Astrocyte (in vitro differentiated cells and primary cell): ENCODE data around the gene MIB1. TPM values are rescaled to one million over a fixed set of nuclear protein-coding genes. Genes with fewer than 3 reads are reported as not detected.
"Not testable (repeated sequence)": the region's sequence is repeated elsewhere in the genome, so short reads cannot be mapped to it uniquely, and the experiment has no call there.

Source experiments
- DNase-seq: peaks from one replicate; pipeline ENCODE4 v3.0.0-alpha.2; 2010; ENCODE audit warnings: low read depth
- FAIRE-seq: peaks from 2 replicates; lab custom pipeline; 2011; peaks lifted over from hg19 to GRCh38; lab: Jason Lieb, UNC
- H2AFZ ChIP-seq: 2 replicates; pipeline ENCODE4 v1.6.0; 2012; ENCODE audit warnings: low read depth, low read length, inconsistent platforms
- H3K27ac ChIP-seq: 2 replicates; pipeline ENCODE4 v1.5.1; 2011; ENCODE audit warnings: low read depth, low read length, inconsistent platforms
- H3K27me3 ChIP-seq: 2 replicates; pipeline ENCODE4 v1.6.0; 2011; ENCODE audit warnings: low read length, inconsistent platforms; ENCODE audit not compliant: insufficient read depth
- H3K36me3 ChIP-seq: 2 replicates; pipeline ENCODE4 v1.5.1; 2011; ENCODE audit warnings: low read length, inconsistent platforms; ENCODE audit not compliant: insufficient read depth
- H3K4me1 ChIP-seq: 2 replicates; pipeline ENCODE4 v1.5.1; 2011; ENCODE audit warnings: low read length, inconsistent platforms; ENCODE audit not compliant: insufficient read depth
- H3K4me2 ChIP-seq: 2 replicates; pipeline ENCODE4 v1.6.0; 2012; ENCODE audit warnings: low read length, inconsistent platforms
- H3K4me3 ChIP-seq: 2 replicates; pipeline ENCODE4 v1.5.1; 2011; ENCODE audit warnings: low read depth, mild to moderate bottlenecking, low read length, inconsistent platforms; ENCODE audit not compliant: insufficient read depth
- H3K79me2 ChIP-seq: 2 replicates; pipeline ENCODE4 v1.6.0; 2012; ENCODE audit warnings: mild to moderate bottlenecking, low read length, inconsistent platforms; ENCODE audit not compliant: insufficient read depth
- H3K9ac ChIP-seq: 2 replicates; pipeline ENCODE4 v1.6.0; 2012; ENCODE audit warnings: mild to moderate bottlenecking, low read length, inconsistent platforms
- H3K9me3 ChIP-seq: 2 replicates; pipeline ENCODE4 v1.5.1; 2012; ENCODE audit warnings: low read depth, mild to moderate bottlenecking, low read length, inconsistent platforms; ENCODE audit not compliant: insufficient read depth
- H4K20me1 ChIP-seq: 2 replicates; pipeline ENCODE4 v1.6.0; 2012; ENCODE audit warnings: low read length, inconsistent platforms; ENCODE audit not compliant: insufficient read depth
- H3K27ac Mint-ChIP-seq: one replicate; pipeline ENCODE4 v1.8.0; 2021; ENCODE audit warnings: mild to moderate bottlenecking, mixed read lengths; ENCODE audit not compliant: unreplicated experiment
- H3K27me3 Mint-ChIP-seq: one replicate; pipeline ENCODE4 v1.8.0; 2021; ENCODE audit warnings: low read depth, mixed read lengths; ENCODE audit not compliant: unreplicated experiment
- H3K36me3 Mint-ChIP-seq: one replicate; pipeline ENCODE4 v1.8.0; 2021; ENCODE audit warnings: low read depth, mixed read lengths; ENCODE audit not compliant: unreplicated experiment
- H3K4me1 Mint-ChIP-seq: one replicate; pipeline ENCODE4 v1.8.0; 2021; ENCODE audit warnings: low read depth, mixed read lengths; ENCODE audit not compliant: unreplicated experiment
- H3K4me3 Mint-ChIP-seq: one replicate; pipeline ENCODE4 v1.8.0; 2021; ENCODE audit warnings: mild to moderate bottlenecking, moderate library complexity, mixed read lengths; ENCODE audit not compliant: unreplicated experiment
- H3K9me3 Mint-ChIP-seq: one replicate; pipeline ENCODE4 v1.8.0; 2021; ENCODE audit warnings: mild to moderate bottlenecking, mixed read lengths; ENCODE audit not compliant: unreplicated experiment
- EZH2 ChIP-seq: IDR thresholded peaks from 2 replicates; pipeline ENCODE4 v1.6.1; 2012; ENCODE audit warnings: mild to moderate bottlenecking, low read length, inconsistent platforms; ENCODE audit not compliant: insufficient read depth
- total RNA-seq: library from RNA; stranded (reverse); gene quantifications from 2 replicates; pipeline ENCODE4 v1.2.1, GENCODE V29; 2021
- TF ChIP-seq, protein P1 (sequence below): IDR thresholded peaks from 2 replicates; pipeline ENCODE4 v1.5.1; 2011; ENCODE audit warnings: low read depth, mild to moderate bottlenecking, inconsistent platforms, low read length, moderate library complexity; ENCODE audit not compliant: insufficient read depth

MIB1 gene
- total RNA-seq, 1 donor from 2014 or later: 56.1 TPM

DNA sequence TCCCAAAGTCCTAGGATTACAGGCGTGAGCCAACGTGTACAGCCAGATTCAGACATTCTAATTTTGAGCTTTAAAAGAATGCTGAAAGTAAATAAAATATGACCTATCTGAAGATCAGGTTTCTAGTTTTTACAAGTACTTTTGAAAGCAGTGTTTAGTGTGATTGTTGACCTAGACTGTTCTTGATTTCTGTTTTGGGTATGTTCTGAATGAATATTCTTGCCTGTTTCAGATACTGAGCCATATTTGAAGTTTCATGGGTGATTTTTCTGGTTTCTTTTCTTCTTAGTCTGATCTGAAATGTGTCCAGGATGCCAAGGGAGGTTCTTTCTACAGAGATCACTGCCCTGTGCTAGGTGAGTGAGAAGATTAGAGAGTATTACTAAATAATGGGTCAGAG lies 37.2 kb downstream of the MIB1 start:
- H4K20me1 ChIP-seq: no peaks in the 10 kb centered on the region
- TF ChIP-seq, protein P1, sequence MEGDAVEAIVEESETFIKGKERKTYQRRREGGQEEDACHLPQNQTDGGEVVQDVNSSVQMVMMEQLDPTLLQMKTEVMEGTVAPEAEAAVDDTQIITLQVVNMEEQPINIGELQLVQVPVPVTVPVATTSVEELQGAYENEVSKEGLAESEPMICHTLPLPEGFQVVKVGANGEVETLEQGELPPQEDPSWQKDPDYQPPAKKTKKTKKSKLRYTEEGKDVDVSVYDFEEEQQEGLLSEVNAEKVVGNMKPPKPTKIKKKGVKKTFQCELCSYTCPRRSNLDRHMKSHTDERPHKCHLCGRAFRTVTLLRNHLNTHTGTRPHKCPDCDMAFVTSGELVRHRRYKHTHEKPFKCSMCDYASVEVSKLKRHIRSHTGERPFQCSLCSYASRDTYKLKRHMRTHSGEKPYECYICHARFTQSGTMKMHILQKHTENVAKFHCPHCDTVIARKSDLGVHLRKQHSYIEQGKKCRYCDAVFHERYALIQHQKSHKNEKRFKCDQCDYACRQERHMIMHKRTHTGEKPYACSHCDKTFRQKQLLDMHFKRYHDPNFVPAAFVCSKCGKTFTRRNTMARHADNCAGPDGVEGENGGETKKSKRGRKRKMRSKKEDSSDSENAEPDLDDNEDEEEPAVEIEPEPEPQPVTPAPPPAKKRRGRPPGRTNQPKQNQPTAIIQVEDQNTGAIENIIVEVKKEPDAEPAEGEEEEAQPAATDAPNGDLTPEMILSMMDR: no peak
- H2AFZ ChIP-seq: no peak overlapping the region
- H3K27me3 ChIP-seq: no peaks in the 10 kb centered on the region
- no peak overlapping the region for H3K4me3 ChIP-seq
- H3K27ac Mint-ChIP-seq: no peak overlapping the region
- no peak for DNase-seq
- no peak overlapping the region for H3K4me2 ChIP-seq
- H3K4me1 Mint-ChIP-seq: no peaks in the 10 kb centered on the region
- no peaks in the 10 kb centered on the region for H3K4me1 ChIP-seq
- peaks cover 20% of the 10 kb centered on the region for H3K36me3 Mint-ChIP-seq
- H3K27ac ChIP-seq: no peak overlapping the region
- no peaks in the 10 kb centered on the region for H3K27me3 Mint-ChIP-seq
- H3K9me3 Mint-ChIP-seq: no peaks in the 10 kb centered on the region
- no peak overlapping the region for H3K9ac ChIP-seq
- no peaks in the 10 kb centered on the region for H3K79me2 ChIP-seq
- H3K9me3 ChIP-seq: no peaks in the 10 kb centered on the region
- H3K4me3 Mint-ChIP-seq: no peak overlapping the region
- peaks cover 10% of the 10 kb centered on the region for H3K36me3 ChIP-seq
- no peak for FAIRE-seq

DNA sequence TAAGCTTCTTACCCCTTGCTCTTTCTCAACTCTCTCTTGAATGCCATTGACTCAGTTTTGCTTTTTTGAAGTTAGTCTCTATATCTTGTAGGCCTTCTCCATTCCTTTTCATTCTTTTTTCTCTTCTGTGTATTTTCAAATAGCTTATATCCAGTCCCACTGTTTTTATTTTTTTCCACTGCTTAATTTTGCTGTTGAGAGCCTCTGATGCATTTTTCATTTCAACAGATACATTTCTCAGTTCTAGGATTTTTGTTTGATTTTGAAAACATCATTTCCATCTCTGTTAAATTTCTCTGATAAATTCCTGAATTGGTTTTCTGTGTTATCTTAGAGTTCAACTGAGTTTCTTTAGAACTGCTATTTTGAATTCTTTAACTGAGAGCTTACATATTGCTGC lies 45.9 kb downstream of the MIB1 start:
- Mint-ChIP-seq H3K27ac (no peak overlapping the region), H3K4me3 (no peak overlapping the region), H3K9me3 (peaks cover 9% of the 10 kb centered on the region), H3K27me3 (no peaks in the 10 kb centered on the region), H3K4me1 (no peaks in the 10 kb centered on the region), H3K36me3 (peaks cover 25% of the 10 kb centered on the region)
- H3K9me3 ChIP-seq: no peaks in the 10 kb centered on the region
- no peaks in the 10 kb centered on the region for H3K36me3 ChIP-seq
- H4K20me1 ChIP-seq: peaks cover 11% of the 10 kb centered on the region
- H3K4me1 ChIP-seq: no peaks in the 10 kb centered on the region
- no peak overlapping the region for H2AFZ ChIP-seq
- TF ChIP-seq, protein P1: no peak
- TF ChIP-seq EZH2: no peak
- no peaks in the 10 kb centered on the region for H3K27me3 ChIP-seq
- no peak overlapping the region for H3K27ac ChIP-seq
- DNase-seq: no peak
- FAIRE-seq: no peak
- no peak overlapping the region for H3K9ac ChIP-seq
- H3K79me2 ChIP-seq: peaks cover 3% of the 10 kb centered on the region
- H3K4me2 ChIP-seq: no peak overlapping the region
- H3K4me3 ChIP-seq: no peak overlapping the region

DNA sequence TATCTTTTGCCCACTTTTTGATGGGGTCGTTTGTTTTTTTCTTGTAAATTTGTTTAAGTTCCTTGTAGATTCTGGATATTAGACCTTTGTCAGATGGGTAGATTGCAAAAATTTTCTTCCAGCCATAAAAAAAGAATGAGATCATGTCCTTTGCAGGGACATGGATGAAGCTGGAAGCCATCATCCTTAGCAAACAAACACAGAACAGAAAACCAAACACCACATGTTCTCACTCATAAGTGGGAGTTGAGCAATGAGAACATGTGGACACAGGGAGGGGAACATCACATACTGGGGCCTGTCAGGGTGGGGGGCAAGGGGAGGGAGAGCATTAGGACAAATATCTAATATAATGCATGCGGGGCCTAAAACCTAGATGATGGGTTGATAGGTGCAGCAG lies 55.5 kb downstream of the MIB1 start:
- not testable (repeated sequence) for H3K9me3 Mint-ChIP-seq, FAIRE-seq, H3K27ac Mint-ChIP-seq

More for the DNA sequence above, 55.5 kb downstream of the MIB1 start:
- not testable (repeated sequence) for H3K36me3 Mint-ChIP-seq, H3K4me3 ChIP-seq, H4K20me1 ChIP-seq, H3K27me3 ChIP-seq, H3K9ac ChIP-seq, H3K9me3 ChIP-seq, H3K4me3 Mint-ChIP-seq, H3K4me2 ChIP-seq, H3K27me3 Mint-ChIP-seq, H3K79me2 ChIP-seq, H3K4me1 Mint-ChIP-seq, H3K4me1 ChIP-seq, H3K27ac ChIP-seq, DNase-seq, H2AFZ ChIP-seq, H3K36me3 ChIP-seq
